HepG2 (cell line): ENCODE measurements around the gene DNAJB6. TPM values are rescaled to one million over a fixed set of nuclear protein-coding genes. Genes with fewer than 3 reads are reported as not detected.

Source experiments
- CAMTA2 ChIP-seq: sonication (generic); formaldehyde crosslinking; IDR thresholded peaks from 2 replicates; pipeline ENCODE4 v1.4.0; 2020; ENCODE audit warnings: mild to moderate bottlenecking, missing genetic modification reagents, borderline replicate concordance
- CHD2 ChIP-seq: IDR thresholded peaks from 2 replicates; pipeline ENCODE4 v1.6.1; 2011; ENCODE audit warnings: low read depth, low read length, improper control_type of control experiment
- ELF3 ChIP-seq: IDR thresholded peaks from 2 replicates; pipeline ENCODE4 v1.6.1; 2016; ENCODE audit warnings: missing genetic modification reagents, missing compliant biosample characterization
- ETV5 ChIP-seq: IDR thresholded peaks from 2 replicates; pipeline ENCODE4 v1.6.1; 2018; ENCODE audit warnings: missing biosample characterization, missing genetic modification reagents, inconsistent platforms, borderline replicate concordance
- HDAC2 ChIP-seq: sonication (generic); formaldehyde crosslinking; IDR thresholded peaks from 2 replicates; pipeline ENCODE4 v1.4.0; 2020; ENCODE audit warnings: missing genetic modification reagents
- MXD1 ChIP-seq: sonication (generic); formaldehyde crosslinking; IDR thresholded peaks from 2 replicates; pipeline ENCODE4 v1.4.0; 2020; ENCODE audit warnings: mild to moderate bottlenecking, missing genetic modification reagents
- NR2F2 ChIP-seq: IDR thresholded peaks from 2 replicates; pipeline ENCODE4 v1.6.1; 2012; ENCODE audit warnings: low read depth, inconsistent platforms, borderline replicate concordance
- PBX2 ChIP-seq: IDR thresholded peaks from 2 replicates; pipeline ENCODE4 v1.6.1; 2016; ENCODE audit warnings: control low read depth
- RARA ChIP-seq: IDR thresholded peaks from 2 replicates; pipeline ENCODE4 v1.6.1; 2016; ENCODE audit warnings: missing genetic modification reagents, missing compliant biosample characterization
- TAF15 ChIP-seq: fragments of 200-400 bp; formaldehyde crosslinking; IDR thresholded peaks from one replicate; pipeline ENCODE4 v1.6.1; 2018; ENCODE audit warnings: mild to moderate bottlenecking, low read depth, low read length; ENCODE audit not compliant: poor library complexity, severe bottlenecking
- TOPORS ChIP-seq: sonication (generic); formaldehyde crosslinking; IDR thresholded peaks from 2 replicates; pipeline ENCODE4 v1.8.0; 2023; ENCODE audit warnings: mild to moderate bottlenecking, missing genetic modification reagents
- ZHX2 ChIP-seq, 2 experiments: sonication (generic) in 1 of 2; formaldehyde crosslinking in 1 of 2; IDR thresholded peaks; 2 replicates each; pipeline versions ENCODE4 v1.6.1 to v1.9.0; 2014 to 2022; ENCODE audit warnings: antibody characterized with exemption in 1 of 2, borderline replicate concordance in 1 of 2, inconsistent platforms in 1 of 2, low read depth in 1 of 2, missing genetic modification reagents in 1 of 2
- ZNF382 ChIP-seq: sonication (generic); formaldehyde crosslinking; IDR thresholded peaks from 2 replicates; pipeline ENCODE4 v1.5.0; 2020; ENCODE audit warnings: missing genetic modification reagents, mild to moderate bottlenecking, borderline replicate concordance
- ZNF484 ChIP-seq: sonication (generic); formaldehyde crosslinking; IDR thresholded peaks from 2 replicates; pipeline ENCODE4 v1.5.1; 2020; ENCODE audit warnings: mild to moderate bottlenecking, low read depth, missing genetic modification reagents, borderline replicate concordance
- ZNF569 ChIP-seq: sonication (generic); formaldehyde crosslinking; IDR thresholded peaks from 2 replicates; pipeline ENCODE4 v1.5.0; 2020; ENCODE audit warnings: mild to moderate bottlenecking, missing genetic modification reagents, moderate library complexity, borderline replicate concordance
- ZNF614 ChIP-seq: IDR thresholded peaks from 2 replicates; pipeline ENCODE4 v1.6.1; 2018; ENCODE audit warnings: missing biosample characterization, missing genetic modification reagents, inconsistent platforms, borderline replicate concordance
- ZNF615 ChIP-seq: sonication (generic); formaldehyde crosslinking; IDR thresholded peaks from 2 replicates; pipeline ENCODE4 v1.5.0; 2020; ENCODE audit warnings: mild to moderate bottlenecking, missing genetic modification reagents, borderline replicate concordance
- ZNF644 ChIP-seq: IDR thresholded peaks from 2 replicates; pipeline ENCODE4 v1.6.1; 2016; ENCODE audit warnings: low read depth
- ZNF7 ChIP-seq: IDR thresholded peaks from 2 replicates; pipeline ENCODE4 v1.6.1; 2016; ENCODE audit warnings: missing biosample characterization, missing genetic modification reagents
- ZNF770 ChIP-seq: sonication (generic); formaldehyde crosslinking; IDR thresholded peaks from 2 replicates; pipeline ENCODE4 v1.5.0; 2020; ENCODE audit warnings: mild to moderate bottlenecking, missing genetic modification reagents
- ZNF782 ChIP-seq: sonication (generic); formaldehyde crosslinking; IDR thresholded peaks from 2 replicates; pipeline ENCODE4 v1.4.0; 2020; ENCODE audit warnings: missing genetic modification reagents, mild to moderate bottlenecking, borderline replicate concordance
- ZNF83 ChIP-seq: sonication (generic); formaldehyde crosslinking; IDR thresholded peaks from 2 replicates; pipeline ENCODE4 v1.4.0; 2020; ENCODE audit warnings: missing genetic modification reagents, mild to moderate bottlenecking, borderline replicate concordance
- polyA plus RNA-seq, 8 experiments: library from polyadenylated mRNA; depleted of rRNA in 3 of 8; stranded (reverse) in 7 of 8; unstranded in 1 of 8; fragments of >200 nt; fragmentation: Illumina TruSeq in 4 of 8; extraction: Trizol in 4 of 8; gene quantifications; 2 replicates each; pipeline versions ENCODE4 v1.2.1 to v1.2.3, GENCODE V29; 2011 to 2016; ENCODE audit warnings: low read depth in 4 of 8, missing spikeins in 1 of 8, mixed read lengths in 1 of 8; ENCODE audit not compliant: insufficient read depth in 1 of 8
- total RNA-seq, 5 experiments: library from RNA; depleted of rRNA; stranded (reverse); fragments of >200 nt; fragmentation: Illumina TruSeq; extraction: Trizol; gene quantifications; 2 replicates each; pipeline ENCODE4 v1.2.3, GENCODE V29; 2016; ENCODE audit warnings: low read depth in 1 of 5

The DNAJB6 gene
- total and polyA plus RNA-seq, 2 of the 13 experiments (the other 11 are each of a cell fraction or from before 2014, with no cell fraction given): 29.9 to 53.9 TPM

- no peak for TF ChIP-seq ZNF770 (CRISPR knock-in tag)
- peak; percentile 46; the same call in 1 of the 2 replicates for TF ChIP-seq NR2F2
- TF ChIP-seq ZHX2 (IDR thresholded peaks at IDR 0.05; ENCODE audit: low read depth): no peak
- TF ChIP-seq ZHX2 (CRISPR knock-in tag; IDR thresholded peaks at IDR 0.05; ENCODE audit: borderline replicate concordance): no peak
- TF ChIP-seq ZNF7: no peak
- TF ChIP-seq ZNF83 (CRISPR knock-in tag): no peak
- TF ChIP-seq ZNF782 (CRISPR knock-in tag): no peak
- no peak for TF ChIP-seq ZNF644 (CRISPR knock-in tag)
- TF ChIP-seq PBX2 (CRISPR knock-in tag): no peak
- TF ChIP-seq MXD1 (CRISPR knock-in tag): no peak
- TF ChIP-seq ZNF615 (CRISPR knock-in tag): no peak
- peak; percentile 20; the same call in 1 of the 2 replicates for TF ChIP-seq ELF3 (CRISPR knock-in tag)
- TF ChIP-seq ZNF382 (CRISPR knock-in tag): no peak
- TF ChIP-seq ZNF484: no peak
- TF ChIP-seq TAF15: no peak
- peak; percentile 57 for TF ChIP-seq RARA (CRISPR knock-in tag)
- no peak for TF ChIP-seq TOPORS (CRISPR knock-in tag)
- no peak for TF ChIP-seq ZNF569 (CRISPR knock-in tag)
- no peak for TF ChIP-seq ZNF614
- no peak for TF ChIP-seq HDAC2 (CRISPR knock-in tag)
- no peak for TF ChIP-seq CHD2
- TF ChIP-seq CAMTA2 (CRISPR knock-in tag): no peak
- TF ChIP-seq ETV5 (CRISPR knock-in tag): no peak
Observed at GRCh38 chr7:157297185-157297584, 39.6 kb upstream of the DNAJB6 start (continued).
